DLD1 (cell line): ENCODE data around the gene GAB4.
"Not testable (repeated sequence)": the region's sequence is repeated elsewhere in the genome, so short reads cannot be mapped to it uniquely, and the experiment has no call there.

ENCODE experiments used
- in situ Hi-C: cut with HindIII; loops from 2 replicates; pipeline ENCODE4 v1.10.0; 2017; ENCODE audit warnings: low sequenced_read_pairs

Gene GAB4

DNA sequence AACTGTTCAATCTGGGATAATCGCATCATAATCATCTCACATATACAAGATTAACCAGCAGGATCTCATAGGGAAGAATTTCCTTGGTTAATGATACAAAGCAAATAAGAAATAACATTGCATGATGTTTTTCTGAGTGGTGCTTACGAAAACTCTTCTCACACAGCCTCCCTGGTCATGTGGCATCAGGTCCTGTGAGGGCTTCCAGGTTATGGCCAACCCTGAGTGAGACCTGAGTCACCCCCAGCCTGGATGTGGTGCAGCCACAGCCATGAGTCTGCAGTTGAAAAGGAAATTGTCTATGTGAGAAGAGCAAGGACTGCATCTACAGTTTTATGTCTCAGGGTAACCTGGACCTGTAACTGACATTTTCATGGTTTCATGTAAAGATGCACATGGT is 92.3 kb downstream of the GAB4 start:
- in situ Hi-C loops, result no loop called here

- in situ Hi-C loops, result not testable (repeated sequence)
These were observed 93.1 kb downstream of the GAB4 start for GRCh38 chr22:16914911-16915310.

DNA sequence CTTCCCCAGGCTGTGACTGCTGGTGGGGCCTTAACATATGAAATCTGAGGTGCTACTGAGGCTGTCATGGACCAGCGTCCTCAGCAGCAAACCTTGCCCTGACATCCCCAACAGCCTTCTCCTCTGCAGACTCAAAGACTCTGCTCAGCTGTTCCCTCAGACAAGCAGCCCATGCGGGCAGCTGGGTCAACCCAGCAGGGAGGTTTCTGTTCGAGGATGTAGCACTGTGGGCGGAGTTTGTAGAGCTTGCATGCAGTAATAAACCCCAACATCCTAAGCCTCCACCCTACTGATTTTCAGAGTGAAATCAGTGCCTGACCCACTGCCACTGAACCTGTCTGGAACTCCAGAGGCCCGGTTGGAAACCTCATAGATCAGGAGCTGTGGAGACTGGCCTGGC is 94.0 kb downstream of the GAB4 start:
- in situ Hi-C loops, result no loop called here

DNA sequence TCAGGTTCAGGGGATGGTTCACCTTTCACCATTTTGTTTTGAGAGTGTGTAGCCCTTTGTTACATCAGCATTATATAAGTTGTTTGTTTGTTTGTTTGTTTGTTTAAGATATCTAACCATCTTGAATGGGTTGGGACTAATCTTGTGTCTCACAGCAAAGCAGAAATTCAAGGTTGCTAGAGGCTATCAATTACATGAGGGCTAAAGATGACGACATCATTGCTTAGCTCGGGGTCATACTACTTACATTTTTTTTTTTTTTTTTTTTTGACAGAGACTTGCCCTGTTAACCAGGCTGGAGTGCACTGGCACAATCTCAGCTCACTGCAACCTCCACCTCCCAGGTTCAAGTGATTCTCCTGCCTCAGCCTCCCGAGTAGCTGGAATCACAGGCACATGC is 95.7 kb downstream of the GAB4 start:
- in situ Hi-C loops, result no loop called here
